Adrenal gland (tissue), 5 donors: ENCODE data around the gene ADCY1.

Source experiments
- CTCF ChIP-seq, 6 experiments: fragments of 450-650 bp in 4 of 6; fragments of 200-600 bp in 2 of 6; sonication (generic) in 1 of 6; IDR thresholded peaks; 1 replicate in 5 of 6; 2 replicates in 1 of 6; pipeline versions ENCODE4 v1.5.1 to v1.8.0; 2016 to 2021; ENCODE audit warnings: antibody characterized with exemption in 6 of 6, mild to moderate bottlenecking in 2 of 6, moderate library complexity in 1 of 6
- POLR2A ChIP-seq, 2 donors: fragments of 450-650 bp; IDR thresholded peaks; one replicate each; pipeline ENCODE4 v1.6.1; 2017; ENCODE audit warnings: antibody characterized with exemption in 2 of 2, mild to moderate bottlenecking in 2 of 2, moderate library complexity in 1 of 2
- donor health status: DM: no; HTN: no; CAD: no.

- no peak for TF ChIP-seq CTCF (IDR thresholded peaks at IDR 0.05)
- no peak for TF ChIP-seq POLR2A (IDR thresholded peaks at IDR 0.05)
Observed at GRCh38 chr7:45636733-45637132, 62.6 kb downstream of the ADCY1 start.
